Skeletal muscle satellite cell (primary cell): ENCODE data around the gene SEC61G.

Source experiments
- H3K27me3 ChIP-seq: 2 replicates; pipeline ENCODE4 v1.7.0; 2013; ENCODE audit warnings: low read length; ENCODE audit not compliant: control insufficient read depth, insufficient read depth
- H3K36me3 ChIP-seq: 2 replicates; pipeline ENCODE4 v1.7.0; 2013; ENCODE audit warnings: mild to moderate bottlenecking, control low read depth, low read length; ENCODE audit not compliant: insufficient read depth
- H3K4me1 ChIP-seq: 2 replicates; pipeline ENCODE4 v1.7.0; 2013; ENCODE audit warnings: low read length; ENCODE audit not compliant: control insufficient read depth, insufficient read depth
- H3K4me2 ChIP-seq: 2 replicates; pipeline ENCODE4 v1.7.0; 2013; ENCODE audit warnings: mild to moderate bottlenecking, low read length
- H3K4me3 ChIP-seq: 2 replicates; pipeline ENCODE4 v1.7.0; 2013; ENCODE audit warnings: low read length
- H3K9ac ChIP-seq: 2 replicates; pipeline ENCODE4 v1.7.0; 2013; ENCODE audit warnings: mild to moderate bottlenecking, low read depth, low read length, moderate library complexity
- H3K9me3 ChIP-seq: replicated peaks from 2 replicates; pipeline ENCODE4 v1.7.0; 2013; ENCODE audit warnings: mild to moderate bottlenecking, control low read depth, low read length

Gene SEC61G

DNA sequence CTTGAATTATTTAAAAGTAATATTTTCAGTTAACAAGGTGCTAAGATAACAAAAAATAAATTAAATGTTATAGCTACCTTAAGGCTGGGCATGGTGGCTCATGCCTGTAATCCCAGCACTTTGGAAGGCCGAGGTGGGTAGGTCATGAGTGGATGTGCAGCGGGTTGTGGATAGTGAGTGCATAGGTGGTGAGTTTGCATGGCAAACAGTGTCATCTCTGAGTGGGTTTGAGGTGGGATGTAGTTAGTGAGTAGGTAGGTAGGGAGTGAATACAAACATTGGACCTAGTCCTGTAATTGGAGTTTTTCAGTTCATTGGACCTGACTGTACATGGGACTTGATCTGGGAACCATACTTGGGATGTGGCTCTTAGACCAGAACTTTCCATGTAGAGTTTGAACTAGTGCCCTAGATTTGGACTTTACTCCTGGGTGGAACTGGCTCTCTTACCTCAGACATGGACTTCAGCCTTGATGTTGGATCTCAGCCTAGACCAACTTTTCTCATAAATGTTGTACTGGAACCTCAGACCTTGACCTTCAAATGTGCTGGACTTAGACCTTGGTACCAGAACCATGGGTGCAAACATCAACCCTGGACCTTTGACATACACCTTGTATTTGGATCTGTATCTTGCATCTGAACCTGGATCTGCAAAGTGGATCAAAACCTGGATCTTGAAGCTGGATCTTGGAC lies 47.0 kb downstream of the SEC61G start:
- H3K4me3 ChIP-seq, result no peak overlapping the region
- H3K4me1 ChIP-seq, result no peaks in the 10 kb centered on the region
- no peak overlapping the region for H3K9ac ChIP-seq
- H3K4me2 ChIP-seq, result no peak overlapping the region
- H3K9me3 ChIP-seq, result no peaks in the 10 kb centered on the region
- no peaks in the 10 kb centered on the region for H3K27me3 ChIP-seq
- H3K36me3 ChIP-seq, result no peaks in the 10 kb centered on the region

DNA sequence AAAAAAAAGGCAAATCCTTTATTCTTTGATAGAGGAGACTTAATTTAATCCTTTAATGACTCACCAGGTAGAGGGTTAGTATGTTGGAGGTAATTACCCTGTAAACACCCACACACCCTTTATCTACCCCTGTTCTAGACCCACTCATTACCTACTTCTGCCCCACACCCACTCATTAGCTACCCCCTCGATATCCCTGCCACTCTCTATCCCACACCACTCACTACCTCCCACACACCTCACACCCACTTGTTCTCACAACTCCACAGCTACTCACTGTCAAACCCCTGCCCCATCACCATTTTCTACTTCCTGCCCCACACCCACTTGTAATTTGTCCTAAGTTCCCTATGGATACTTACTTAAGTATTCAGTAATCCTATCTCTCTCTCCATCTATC lies 49.7 kb downstream of the SEC61G start:
- Histone ChIP-seq H3K4me1 (no peaks in the 10 kb centered on the region), H3K36me3 (no peaks in the 10 kb centered on the region), H3K4me2 (no peak overlapping the region), H3K9me3 (no peaks in the 10 kb centered on the region), H3K27me3 (no peaks in the 10 kb centered on the region), H3K9ac (no peak overlapping the region), H3K4me3 (no peak overlapping the region)

DNA sequence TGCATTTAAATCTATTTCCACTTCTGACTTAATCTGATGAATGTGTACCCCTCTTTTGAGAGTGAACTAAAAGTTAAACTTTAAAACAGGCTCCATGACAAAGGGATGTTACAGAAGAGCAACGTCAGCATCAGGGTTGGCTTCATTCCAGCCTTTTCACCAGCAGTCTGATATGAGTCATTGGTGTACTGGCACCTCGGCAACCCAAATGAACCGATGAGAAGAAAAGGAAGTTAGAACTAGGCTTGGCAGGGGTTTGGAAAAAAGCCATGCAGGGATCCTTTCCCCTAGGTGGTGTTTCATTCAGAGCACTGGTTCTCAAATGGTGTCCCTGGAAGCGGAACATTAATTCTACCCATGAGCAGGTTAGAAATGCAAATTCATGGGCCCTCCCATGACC lies 53.6 kb downstream of the SEC61G start:
- no peaks in the 10 kb centered on the region for H3K36me3 ChIP-seq
- no peak overlapping the region for H3K4me2 ChIP-seq
- no peak overlapping the region for H3K4me3 ChIP-seq
- H3K9ac ChIP-seq, result no peak overlapping the region
- H3K4me1 ChIP-seq, result no peaks in the 10 kb centered on the region
- H3K27me3 ChIP-seq, result no peaks in the 10 kb centered on the region
- no peaks in the 10 kb centered on the region for H3K9me3 ChIP-seq

DNA sequence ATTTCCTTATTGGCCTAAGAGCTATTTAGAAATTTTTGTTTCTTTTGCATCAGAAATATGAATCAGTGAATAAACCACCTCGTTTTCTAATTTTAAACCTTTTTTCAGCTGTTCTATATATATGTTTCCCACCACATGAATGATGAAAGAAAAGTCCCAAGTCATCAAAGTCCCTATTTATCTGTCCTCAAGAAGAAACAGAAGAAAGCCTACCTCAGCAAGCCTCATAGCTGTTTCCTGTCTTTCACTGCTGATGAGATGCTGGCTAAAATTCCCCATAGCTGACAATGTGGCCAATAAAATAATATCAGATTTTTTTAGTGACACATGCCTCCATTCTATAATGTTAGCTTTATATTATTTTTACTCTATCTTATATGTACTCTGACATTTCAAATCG lies 54.2 kb downstream of the SEC61G start:
- Histone ChIP-seq H3K9me3 (no peaks in the 10 kb centered on the region), H3K4me2 (no peak overlapping the region), H3K4me3 (no peak overlapping the region), H3K4me1 (no peaks in the 10 kb centered on the region), H3K27me3 (no peaks in the 10 kb centered on the region), H3K9ac (no peak overlapping the region), H3K36me3 (no peaks in the 10 kb centered on the region)
